GM12891 (cell line): Measurements from ENCODE around the gene TCFL5.
A peak's percentile ranks its signal among the peaks of the same experiment; 100 is the strongest.

Experiments
- DNase-seq: peaks from one replicate; pipeline ENCODE4 v3.0.0; 2011; ENCODE audit warnings: low spot score; ENCODE audit not compliant: insufficient read length
- FAIRE-seq: peaks from 2 replicates; lab custom pipeline; 2011; peaks lifted over from hg19 to GRCh38; lab: Jason Lieb, UNC
- PAX5 ChIP-seq: IDR thresholded peaks from 2 replicates; pipeline ENCODE4 v1.6.1; 2011; ENCODE audit warnings: low read length, moderate library complexity, mild to moderate bottlenecking; ENCODE audit not compliant: insufficient read depth, severe bottlenecking
- POLR2A ChIP-seq: IDR thresholded peaks from 2 replicates; pipeline ENCODE4 v1.6.1; 2011; ENCODE audit warnings: low read depth, low read length, control low read depth
- POLR2AphosphoS5 ChIP-seq: IDR thresholded peaks from 2 replicates; pipeline ENCODE4 v1.6.1; 2011; ENCODE audit warnings: low read depth, low read length, control low read depth
- POU2F2 ChIP-seq: IDR thresholded peaks from 2 replicates; pipeline ENCODE4 v1.6.1; 2011; ENCODE audit warnings: low read depth, mild to moderate bottlenecking, control low read depth, low read length, moderate library complexity
- SPI1 ChIP-seq: IDR thresholded peaks from 2 replicates; pipeline ENCODE4 v1.6.1; 2011; ENCODE audit warnings: low read depth, low read length, control low read depth
- TAF1 ChIP-seq: IDR thresholded peaks from 2 replicates; pipeline ENCODE4 v1.6.1; 2011; ENCODE audit warnings: low read depth, low read length, control low read depth

TCFL5 gene

GRCh38 chr20:62844182-62844581 lies 17.4 kb downstream of the TCFL5 start:
- DNase-seq (no peak), FAIRE-seq (no peak)
- TF ChIP-seq SPI1 = no peak
- TF ChIP-seq PAX5 = no peak
- no peak for TF ChIP-seq POLR2A
- no peak for TF ChIP-seq POLR2AphosphoS5
- no peak for TF ChIP-seq POU2F2
- no peak for TF ChIP-seq TAF1

- DNase-seq (no peak), FAIRE-seq (no peak)
- TF ChIP-seq POLR2A (no peak), PAX5 (no peak), TAF1 (no peak), POU2F2 (no peak), POLR2AphosphoS5 (no peak), SPI1 (no peak)
Measured at GRCh38 chr20:62843656-62844055, 18.0 kb downstream of the TCFL5 start.

DNA sequence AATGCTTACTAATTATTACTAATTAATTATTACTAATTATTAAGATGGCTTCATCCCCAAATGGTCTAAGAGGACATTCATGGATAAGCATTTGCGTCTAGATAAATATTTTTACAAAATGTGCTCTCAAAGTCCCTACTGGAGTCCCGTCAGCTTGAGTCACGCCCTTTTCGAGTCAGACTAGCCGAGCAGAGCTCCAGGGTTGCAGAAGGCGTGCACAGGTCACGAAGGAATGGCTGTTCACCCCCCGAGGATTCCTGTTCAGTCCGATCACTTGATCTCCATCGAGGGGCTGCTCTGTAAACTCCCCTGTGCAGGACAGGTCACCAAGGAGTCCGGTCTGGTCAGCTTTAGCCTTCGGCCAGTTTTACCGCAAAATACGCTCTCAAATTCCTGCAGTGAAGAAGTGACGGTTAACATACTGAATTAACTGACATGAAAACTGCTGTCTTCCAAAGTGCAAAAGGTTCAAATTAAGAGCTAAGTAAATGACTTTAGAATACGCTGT lies 19.9 kb downstream of the TCFL5 start:
- TF ChIP-seq TAF1 (no peak), POLR2AphosphoS5 (no peak), PAX5 (no peak), POU2F2 (no peak), SPI1 (no peak), POLR2A (no peak)
- DNase-seq (no peak), FAIRE-seq (no peak)

- FAIRE-seq = no peak
- DNase-seq = no peak
- TF ChIP-seq PAX5 (no peak), POLR2AphosphoS5 (no peak), TAF1 (no peak), POLR2A (no peak), POU2F2 (no peak)
Measured at GRCh38 chr20:62840244-62841197, 21.1 kb downstream of the TCFL5 start.

DNA sequence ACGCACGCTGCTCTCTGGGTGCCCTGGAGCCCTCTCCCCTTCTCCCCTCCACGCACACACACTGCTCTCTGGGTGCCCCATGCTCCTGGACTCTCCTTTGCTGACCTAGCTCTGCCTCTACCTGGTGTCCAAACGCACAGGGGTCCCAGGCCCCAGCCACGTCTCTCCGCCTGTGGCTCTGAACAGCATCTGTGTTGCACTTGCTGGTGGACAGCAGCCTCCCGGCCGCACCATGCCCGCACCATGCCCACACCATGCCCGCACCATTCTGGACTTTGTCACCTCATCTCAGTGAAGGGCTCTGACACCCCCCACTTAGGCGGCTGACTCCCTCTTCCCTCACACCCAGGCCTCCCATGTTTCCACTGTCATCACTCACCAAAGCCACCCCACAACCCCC lies 21.8 kb downstream of the TCFL5 start:
- no peak for DNase-seq
- TF ChIP-seq TAF1 = no peak
- TF ChIP-seq POLR2AphosphoS5 = no peak
- no peak for TF ChIP-seq SPI1
- TF ChIP-seq POU2F2 = no peak
- no peak for TF ChIP-seq POLR2A
- TF ChIP-seq PAX5 = no peak
- FAIRE-seq = no peak

- DNase-seq = no peak
- no peak for FAIRE-seq
- TF ChIP-seq TAF1 = no peak
- TF ChIP-seq POLR2A = no peak
- TF ChIP-seq PAX5 = no peak
- TF ChIP-seq POU2F2 = no peak
- no peak for TF ChIP-seq SPI1
- no peak for TF ChIP-seq POLR2AphosphoS5
Measured at GRCh38 chr20:62839261-62839660, 22.4 kb downstream of the TCFL5 start.

DNA sequence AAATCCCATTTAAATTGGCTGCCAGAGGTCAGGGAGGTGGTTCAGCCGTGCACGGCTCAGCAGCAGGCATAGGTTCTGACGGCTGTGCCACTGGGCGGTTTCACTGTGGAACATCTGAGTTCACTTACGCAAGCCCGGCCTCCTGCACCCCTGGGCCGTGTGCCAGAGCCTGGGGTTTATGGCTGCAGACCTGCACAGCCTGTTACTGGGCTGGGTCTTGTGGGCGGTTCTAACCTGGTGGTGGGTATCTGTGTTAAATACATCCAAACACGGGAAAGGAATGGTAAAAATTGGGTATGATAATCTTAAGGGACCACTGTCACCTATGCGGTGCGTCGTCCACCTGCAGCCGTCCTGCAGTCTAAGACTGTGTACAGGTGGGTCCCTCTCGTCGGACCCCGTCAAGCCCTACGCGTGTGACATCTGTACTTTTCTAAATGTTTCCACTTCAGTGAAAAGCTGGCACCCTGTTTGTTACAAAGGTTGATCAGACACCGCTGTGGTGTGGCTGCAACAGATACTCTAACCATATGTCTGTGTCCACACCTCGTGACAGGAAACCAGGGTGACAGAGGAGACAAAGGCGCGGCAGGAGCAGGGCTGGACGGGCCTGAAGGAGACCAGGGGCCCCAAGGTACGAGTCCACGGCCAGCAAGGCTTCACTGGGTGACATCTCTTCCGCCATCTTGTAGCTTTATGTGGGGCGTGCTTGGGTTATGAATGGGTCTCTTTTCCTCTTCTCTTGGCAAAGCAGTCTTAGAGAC lies 23.3 kb downstream of the TCFL5 start:
- no peak for TF ChIP-seq POU2F2
- TF ChIP-seq PAX5 = no peak
- TF ChIP-seq POLR2AphosphoS5 = no peak
- no peak for TF ChIP-seq SPI1
- no peak for TF ChIP-seq POLR2A
- no peak for TF ChIP-seq TAF1
- DNase-seq = no peak
- FAIRE-seq = peak; percentile 87

GRCh38 chr20:62837790-62838127 lies 23.9 kb downstream of the TCFL5 start:
- DNase-seq (no peak), FAIRE-seq (no peak)
- 0 out of 2 replicates have a peak, but pooled peaks have one; percentile 30 for TF ChIP-seq SPI1
- TF ChIP-seq POU2F2 = no peak
- no peak for TF ChIP-seq POLR2A

- DNase-seq (no peak), FAIRE-seq (no peak)
- TF ChIP-seq POU2F2 = no peak
- TF ChIP-seq POLR2AphosphoS5 = no peak
- no peak for TF ChIP-seq SPI1
- no peak for TF ChIP-seq TAF1
- no peak for TF ChIP-seq PAX5
- no peak for TF ChIP-seq POLR2A
Measured at GRCh38 chr20:62836967-62837490, 24.6 kb downstream of the TCFL5 start.
